Middle frontal gyrus (tissue), 1 donor: ENCODE measurements around the gene GALNT9.
"Not testable (repeated sequence)": the region's sequence is repeated elsewhere in the genome, so short reads cannot be mapped to it uniquely, and the experiment has no call there.

Source experiments
- DNase-seq: peaks from one replicate; pipeline ENCODE4 v3.0.0-alpha.2; 2015; ENCODE audit warnings: low spot score; ENCODE audit errors: extremely low spot score

The GALNT9 gene

DNA sequence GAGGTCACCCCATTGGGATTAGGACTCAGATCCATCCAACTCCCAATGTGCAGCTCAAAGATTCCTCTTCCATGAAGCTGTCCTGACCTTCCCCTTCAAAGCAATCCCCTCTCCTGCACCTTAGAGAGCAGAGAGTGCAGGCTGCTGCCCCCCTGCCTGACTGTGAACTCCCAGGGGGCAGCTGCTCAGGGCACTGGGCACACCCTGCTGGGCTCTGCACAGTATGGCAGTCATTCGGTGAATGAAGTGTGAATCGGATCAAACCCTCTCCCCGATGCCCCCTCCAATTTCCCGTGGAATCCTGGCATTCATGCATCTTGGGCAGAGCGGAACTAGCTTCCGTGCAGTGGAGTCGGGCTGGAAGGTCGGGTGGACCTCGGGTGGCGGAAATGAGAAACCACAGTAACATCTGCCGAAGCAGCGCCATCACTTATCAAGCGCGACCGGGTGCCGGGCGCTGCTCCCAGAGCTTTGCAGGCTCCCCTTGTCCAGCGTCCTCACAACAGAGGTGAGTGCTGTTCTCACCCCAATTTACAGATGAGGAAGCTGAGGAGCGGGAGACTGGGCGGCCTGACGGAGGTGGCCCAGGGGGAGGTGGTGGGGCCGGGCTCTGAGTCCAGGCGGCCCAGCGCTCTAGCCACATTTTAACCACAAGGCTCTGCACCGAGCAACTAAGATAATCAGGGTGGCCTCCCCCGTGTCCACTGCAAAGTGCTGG, 14.7 kb downstream of the GALNT9 start:
- no peak for DNase-seq

DNA sequence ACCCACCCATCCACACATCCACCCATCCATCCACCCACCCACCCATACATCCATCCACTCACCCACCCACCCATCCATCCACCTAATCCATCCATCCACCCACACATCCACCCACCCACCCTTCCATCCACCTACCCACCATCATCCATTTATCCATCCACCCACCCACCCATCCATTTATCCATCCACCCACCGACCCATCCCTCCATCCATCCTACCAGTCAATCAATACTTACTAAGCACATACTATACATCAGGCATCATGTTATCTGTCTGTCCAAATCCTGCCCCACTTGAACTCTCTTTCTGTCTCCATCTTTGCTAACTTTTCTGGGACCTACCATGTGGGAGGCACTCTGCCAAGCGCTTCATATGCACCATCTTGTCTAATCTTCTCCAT, 15.4 kb downstream of the GALNT9 start:
- DNase-seq = no peak

DNA sequence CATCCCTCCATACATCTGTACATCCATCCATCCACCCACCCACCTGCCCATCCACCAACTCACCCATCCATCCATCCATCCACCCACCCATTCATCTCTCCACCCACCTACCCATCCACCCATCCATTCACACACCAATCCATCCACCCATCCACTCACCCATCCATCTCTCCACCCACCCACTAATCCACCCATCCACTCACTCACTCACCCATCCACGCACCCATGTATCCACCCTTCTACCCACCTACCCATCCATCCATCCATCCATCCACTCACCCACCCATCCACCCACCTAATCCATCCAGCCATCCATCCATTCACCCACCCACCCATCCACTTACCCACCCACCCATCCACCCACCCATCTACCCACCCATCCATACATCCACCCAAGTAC, 16.2 kb downstream of the GALNT9 start:
- no peak for DNase-seq

DNA sequence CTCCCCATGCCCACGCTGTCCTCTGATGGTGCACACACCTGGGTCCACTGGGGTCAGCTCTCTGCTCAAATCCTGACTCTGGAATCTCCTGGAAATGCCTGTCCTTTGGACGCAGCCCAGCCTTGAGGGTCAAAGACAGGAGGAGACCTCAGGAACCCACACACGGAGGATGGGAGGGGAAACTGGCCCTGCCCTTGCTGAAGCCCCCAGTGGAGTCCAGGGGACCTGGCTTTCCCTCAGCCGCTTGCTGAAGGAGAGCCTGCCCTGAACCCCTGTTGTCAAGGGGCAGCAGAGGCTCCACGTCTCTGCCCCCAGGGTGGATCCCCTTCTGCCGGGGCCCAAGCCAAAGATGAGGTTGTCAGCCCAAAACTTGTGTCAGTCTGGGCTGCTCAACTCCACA, 16.9 kb downstream of the GALNT9 start:
- DNase-seq = no peak

DNA sequence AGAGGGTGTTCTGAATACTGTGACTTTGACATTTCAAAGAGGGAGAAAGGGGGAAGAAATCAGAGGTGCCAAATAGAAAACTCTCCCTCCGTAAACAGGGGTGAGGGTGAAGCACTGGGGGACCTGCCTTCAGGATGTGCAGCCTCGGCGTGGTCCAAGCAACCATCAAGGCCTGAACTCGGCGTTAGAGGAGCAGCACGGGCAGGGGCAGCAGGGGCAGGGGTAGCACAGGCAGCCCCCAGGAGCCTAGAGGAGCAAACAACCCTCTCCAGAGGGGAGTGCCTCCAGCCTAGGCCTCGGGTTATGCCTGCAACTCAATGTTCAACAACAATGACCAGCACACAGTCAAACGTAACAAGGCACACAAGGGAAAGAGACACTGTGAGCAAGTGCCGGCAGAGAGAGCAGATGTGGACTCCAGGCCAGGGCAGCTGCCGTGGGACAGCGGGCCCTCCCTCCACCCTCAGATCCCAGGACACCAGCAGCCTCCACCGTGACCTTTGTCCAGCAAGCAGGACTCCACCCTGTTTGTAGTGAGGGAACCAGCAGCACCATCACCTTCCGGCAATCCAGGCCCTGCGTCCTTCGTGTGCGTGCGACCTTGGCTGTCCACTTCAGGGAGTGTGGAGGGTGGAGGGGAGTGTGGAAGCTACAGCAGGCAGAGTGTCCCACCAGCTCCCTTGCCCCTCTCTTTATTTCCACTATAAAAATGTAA, 18.0 kb downstream of the GALNT9 start:
- DNase-seq = no peak

DNA sequence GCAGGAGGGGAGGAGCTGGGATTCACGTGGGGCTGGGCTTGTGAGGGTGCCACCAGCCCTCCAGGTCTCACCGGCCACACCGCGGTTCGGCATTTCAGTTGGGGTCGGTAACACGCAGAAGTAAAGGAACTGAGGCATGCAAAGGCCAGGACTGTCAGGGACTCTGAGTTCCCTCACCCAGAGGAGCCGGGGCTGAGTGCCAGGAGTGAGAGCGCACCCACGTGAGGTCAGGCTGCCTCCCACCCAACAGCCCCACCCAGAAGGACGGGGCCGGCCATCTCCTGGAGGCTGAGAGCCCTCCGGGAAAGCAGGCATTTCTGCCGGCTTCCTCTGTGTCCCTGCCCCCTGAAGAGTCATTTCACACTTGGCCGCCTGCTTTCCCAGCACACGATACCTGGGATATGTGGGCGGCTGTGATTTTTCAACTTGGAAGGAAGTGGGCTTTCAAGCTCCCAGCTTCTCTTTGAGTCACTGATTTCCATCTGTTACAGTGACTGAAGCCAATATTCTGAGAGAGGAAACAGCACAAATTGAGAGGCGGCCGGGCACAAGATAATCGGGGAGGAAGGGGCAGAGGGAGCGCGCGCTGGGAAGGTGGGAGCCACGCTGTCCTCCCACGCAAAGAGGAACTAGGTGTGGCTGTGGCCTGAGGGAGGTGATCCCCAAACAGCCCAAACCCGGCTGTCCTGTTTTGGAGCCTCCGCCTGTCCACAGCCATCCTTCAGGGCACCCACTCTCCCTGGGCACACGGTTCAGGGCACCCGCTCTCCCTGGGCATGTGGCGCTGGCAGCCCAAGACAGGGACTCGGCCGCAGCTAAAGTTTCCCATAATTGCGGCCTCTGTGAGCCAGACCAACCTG, 19.0 kb downstream of the GALNT9 start:
- DNase-seq = peak; percentile 62

DNA sequence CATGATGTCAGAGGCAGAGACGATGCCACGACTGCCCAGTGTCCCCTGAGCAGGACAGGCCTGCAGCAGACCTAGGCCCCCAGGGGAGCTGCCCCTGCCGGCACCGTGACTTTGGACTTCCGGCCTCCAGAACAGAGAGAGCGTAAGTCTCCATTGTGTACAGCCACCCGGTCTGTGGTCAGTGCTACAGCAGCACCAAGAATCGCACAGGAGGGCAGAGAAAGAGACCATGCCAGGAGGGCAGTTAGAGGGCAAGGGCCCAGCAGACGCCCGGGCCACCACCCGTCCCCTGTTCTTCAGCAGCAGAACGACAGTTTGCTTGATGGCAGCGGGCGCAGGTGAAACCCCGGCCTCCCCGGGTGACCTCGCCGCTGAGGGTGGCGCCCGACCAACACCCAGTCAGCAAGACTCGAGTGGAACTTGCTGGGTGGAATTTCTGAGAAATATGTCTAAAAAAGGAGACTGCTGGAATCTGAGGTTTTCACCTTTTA, 19.7 kb downstream of the GALNT9 start:
- DNase-seq = no peak

DNA sequence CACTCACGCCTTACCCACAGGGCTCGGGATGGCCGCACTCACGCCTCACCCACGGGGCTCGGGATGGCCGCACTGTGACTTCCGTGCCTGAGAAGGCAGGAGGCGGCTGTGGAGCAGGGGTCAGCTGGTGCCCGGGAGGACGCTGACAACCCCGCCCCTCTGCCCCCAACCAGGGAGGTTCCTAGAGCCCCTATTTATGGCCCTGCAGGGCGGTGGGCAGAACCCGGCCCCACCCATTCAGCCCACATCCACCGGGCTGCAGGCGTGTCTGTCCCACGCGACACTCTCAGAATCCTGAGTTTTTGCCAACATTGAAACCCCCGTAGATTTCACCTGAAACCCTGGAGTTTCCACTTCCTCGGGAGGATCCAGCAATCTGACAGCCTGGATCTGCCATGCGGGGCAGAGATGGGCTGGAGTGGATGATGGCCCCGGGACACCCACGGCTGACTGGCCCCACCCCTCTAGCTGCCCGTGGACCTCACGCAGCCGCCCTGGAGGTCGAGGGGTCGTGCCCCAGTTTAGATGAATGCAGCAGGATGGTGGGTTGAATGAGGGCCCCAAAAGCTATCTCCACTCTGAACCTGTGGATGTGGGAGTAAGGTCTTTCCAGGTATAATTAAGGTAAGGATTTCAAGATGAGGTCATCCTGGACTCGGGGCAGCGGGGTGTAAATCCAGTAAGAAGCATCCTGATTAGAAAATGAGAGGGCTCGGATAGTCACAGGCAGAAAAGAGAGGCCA, 20.4 kb downstream of the GALNT9 start:
- DNase-seq = no peak

DNA sequence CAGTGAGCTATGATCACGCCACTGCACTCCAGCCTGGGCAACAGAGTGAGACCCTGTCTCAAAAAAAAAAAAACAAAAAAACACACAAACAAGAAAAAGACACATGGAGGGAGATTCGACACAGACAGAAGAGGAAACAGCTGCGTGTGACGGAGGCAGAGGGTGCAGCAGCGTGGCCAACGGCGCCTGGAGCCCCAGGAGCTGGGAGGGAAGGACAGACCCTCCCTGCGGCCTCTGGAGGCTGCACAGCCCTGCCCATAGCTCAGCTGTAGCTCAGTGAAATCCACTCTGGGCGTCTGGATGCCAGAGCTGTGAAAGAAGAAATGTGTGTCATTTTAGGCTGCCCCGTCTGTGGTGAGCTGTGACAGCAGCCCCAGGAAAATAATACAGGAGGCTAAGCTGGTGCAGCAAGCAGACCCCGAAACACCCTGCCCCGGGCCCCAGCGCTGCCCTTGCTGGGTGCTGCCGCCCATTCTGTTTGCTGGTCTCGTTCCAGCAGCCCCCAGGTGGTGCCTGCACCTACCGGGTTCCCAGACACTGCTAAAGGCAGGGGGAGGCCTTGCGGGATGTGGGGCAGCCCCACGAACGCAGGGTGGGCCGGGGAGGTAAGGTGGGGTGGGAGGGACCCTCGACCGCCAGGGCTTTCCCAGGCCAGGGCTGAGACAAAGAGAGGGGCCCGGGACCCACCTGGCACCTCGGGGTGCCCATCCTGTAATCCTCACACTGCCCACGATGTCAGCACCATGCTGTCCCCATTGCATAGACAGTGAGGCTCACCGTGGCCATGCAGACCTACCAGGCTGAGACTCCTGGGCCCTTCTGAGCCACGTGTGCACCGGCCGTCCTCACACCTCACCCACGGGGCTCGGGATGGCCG, 21.2 kb downstream of the GALNT9 start:
- DNase-seq = no peak

DNA sequence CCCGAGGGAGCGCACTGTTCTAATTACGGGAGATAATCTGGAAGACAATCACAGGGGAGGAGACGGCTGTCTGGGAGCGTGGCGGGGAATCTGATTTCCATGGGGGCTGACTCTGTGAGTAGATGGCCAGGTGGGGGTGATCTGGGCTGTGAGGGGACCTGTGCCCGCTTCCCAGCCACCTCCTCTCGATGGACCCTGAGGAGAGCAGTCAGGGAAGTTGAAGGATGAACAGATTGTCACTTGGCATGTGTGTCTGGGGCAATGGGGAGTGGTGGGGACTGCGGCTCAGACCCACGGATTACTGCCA, 22.6 kb downstream of the GALNT9 start:
- DNase-seq = no peak

DNA sequence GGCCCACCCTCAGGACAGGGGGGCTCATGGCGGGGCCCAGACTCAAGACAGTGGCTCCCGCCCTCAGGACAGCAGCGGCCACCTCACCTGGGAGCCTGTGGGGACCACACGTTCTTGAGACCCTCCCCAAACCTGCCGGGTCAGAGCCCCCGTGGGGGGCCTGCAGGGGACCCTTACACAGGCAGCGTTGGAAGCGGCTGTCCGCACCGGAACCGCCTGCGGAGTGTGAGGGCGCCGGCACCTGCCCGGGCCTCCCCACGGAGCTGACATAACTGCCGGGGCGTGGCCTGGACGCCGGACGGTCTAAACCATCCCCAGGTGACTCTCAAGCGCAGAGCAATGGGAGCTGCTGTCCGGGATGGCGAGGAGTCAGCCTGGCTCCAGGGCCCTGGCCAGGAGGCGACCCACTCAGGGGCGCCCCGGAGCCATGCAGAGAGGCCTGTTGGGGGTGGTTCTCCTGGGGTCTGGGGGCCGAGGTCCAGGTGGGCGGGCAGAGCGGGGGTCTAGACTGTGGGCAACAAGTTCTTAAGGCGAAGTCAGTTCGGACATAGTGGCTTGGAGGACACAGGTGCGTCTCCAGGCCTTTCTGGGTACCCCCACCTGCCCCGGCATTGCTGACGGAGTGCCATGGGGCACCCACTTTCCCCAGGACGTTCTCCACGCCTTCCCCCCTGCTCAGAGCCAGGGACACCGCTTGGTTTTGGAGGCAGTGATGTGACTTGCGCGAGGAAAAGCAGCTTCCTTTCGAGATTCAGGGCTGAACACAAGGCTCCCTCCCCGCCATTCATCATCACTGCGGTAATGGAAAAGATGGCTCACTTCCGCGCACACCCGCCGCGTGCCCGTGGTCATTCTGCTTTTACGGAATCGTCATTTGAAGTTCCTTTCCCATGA, 23.2 kb downstream of the GALNT9 start:
- DNase-seq = no peak

DNA sequence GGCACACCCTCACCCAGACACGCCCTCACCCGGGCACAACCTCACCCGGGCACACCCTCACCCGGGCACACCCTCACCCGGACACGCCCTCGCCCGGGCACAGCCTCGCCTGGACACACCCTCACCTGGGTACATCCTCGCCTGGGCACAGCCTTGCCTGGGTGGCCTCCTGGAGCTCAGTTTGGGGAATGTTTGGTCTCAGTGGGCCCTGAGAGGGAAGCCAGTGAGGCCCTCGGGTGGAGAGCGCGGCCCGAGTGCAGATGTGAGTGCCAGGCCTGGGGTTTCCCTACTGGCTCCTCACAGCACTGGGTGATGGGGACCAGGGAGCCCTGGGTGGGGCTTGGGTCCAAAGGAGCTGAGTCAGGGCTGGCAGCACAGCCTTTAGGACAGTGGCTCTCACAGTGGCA, 23.8 kb downstream of the GALNT9 start:
- no peak for DNase-seq

DNA sequence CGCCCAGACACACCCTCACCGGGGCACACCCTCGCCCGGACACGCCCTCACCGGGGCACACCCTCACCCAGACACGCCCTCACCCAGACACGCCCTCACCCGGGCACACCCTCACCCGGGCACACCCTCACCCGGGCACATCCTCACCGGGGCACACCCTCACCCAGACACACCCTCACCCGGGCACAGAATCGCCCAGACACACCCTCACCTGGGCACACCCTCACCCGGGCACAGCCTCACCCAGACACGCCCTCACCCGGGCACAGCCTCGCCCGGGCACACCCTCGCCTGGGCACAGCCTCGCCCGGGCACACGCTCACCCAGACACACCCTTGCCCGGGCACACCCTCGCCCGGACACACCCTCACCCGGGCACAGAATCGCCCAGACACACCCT, 24.5 kb downstream of the GALNT9 start:
- DNase-seq = not testable (repeated sequence)

DNA sequence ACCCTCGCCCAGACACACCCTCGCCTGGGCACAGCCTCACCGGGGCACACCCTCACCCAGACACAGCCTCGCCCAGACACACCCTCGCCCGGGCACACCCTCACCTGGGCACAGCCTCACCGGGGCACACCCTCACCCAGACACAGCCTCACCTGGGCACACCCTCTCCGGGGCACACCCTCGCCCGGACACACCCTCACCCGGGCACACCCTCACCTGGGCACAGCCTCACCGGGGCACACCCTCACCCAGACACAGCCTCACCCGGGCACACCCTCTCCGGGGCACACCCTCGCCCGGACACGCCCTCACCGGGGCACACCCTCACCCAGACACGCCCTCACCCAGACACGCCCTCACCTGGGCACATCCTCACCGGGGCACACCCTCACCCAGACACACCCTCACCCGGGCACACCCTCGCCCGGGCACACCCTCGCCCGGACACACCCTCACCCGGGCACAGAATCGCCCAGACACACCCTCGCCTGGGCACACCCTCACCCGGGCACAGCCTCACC, 25.5 kb downstream of the GALNT9 start:
- DNase-seq = not testable (repeated sequence)

DNA sequence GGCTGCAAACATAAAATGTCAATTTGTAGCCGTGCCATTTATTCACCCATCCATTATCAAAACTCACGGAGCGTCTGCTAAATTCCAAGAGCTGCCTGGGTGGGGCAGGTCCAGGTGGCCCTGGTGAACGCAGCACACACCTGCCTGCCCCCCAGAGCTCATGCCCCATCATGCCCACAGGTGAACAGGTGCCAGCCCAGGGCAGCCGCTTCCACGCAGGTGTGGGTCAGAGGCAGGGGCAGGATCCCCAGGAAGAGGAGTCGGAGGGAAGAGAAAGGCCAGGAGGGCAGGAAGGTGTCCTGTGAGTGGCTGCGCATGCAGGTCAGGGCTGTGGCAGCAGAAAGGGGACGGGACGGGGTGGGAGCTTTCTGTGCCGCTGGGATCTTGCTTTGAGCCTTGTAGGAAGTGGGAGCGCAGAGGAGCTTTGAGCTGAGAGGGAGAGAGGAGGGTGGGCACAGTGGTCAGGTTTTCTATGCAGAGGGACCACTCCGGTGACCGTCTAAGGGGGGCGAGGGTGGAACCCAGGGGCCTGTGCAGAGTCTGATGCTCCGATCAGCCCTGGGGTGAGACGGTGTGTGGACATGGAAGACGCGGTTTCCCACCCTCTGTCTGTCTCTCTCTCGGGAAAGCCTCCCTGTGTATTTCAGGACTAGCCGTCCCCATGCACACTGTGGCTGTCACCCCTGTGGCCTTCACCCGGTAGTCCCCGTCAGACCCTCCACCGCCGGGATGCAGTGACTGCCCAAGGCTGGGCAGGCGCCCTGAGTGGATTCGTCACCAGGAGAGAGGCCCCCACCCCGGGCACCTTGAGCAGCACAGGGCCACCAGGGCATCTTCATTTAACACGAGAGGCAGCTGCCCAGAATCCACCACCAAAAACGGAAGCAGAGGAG, 26.7 kb downstream of the GALNT9 start:
- no peak for DNase-seq

DNA sequence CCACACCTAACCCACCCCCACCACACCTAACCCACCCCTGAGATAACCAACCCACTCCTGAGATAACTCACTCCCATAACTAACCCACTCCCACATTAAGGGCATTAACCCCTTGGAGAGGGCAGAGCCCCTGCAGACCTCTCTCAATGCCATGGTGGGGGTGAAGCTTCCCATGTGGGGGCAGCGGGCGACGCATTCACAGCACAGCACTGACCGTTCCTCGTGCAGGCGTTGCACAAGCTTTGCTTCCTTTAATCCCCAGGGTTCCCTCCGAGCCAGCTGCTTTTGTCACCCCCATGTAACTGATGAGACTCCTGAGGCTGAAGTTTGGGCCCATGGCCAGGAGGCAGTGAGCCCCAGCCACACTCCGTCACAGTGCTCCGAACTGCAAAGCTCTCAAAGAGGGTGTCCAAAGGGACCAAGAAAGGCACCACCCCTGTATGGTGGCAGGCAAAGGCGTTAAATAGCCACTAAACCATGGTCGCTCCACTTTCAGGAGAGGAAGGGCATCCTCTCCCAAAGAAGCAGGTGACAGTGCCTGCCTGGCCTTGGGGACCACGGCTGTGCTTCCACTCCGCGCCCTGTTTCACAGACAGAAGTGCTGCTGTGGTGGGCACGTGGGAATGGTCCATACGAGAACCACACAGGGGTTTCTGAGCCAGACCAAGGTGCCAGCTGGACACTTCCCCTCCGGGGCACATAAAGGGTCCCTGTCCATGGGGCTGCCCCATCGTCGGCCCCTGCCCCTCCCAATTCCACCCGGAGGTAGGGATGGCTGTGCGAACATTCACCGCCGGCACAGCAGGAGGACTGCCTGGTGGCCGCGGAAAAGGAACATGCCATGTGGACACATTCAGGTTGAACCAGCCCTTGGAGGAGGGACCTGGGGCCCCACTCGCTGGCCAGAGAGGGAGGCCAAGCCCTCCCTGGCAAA, 28.3 kb downstream of the GALNT9 start:
- no peak for DNase-seq

DNA sequence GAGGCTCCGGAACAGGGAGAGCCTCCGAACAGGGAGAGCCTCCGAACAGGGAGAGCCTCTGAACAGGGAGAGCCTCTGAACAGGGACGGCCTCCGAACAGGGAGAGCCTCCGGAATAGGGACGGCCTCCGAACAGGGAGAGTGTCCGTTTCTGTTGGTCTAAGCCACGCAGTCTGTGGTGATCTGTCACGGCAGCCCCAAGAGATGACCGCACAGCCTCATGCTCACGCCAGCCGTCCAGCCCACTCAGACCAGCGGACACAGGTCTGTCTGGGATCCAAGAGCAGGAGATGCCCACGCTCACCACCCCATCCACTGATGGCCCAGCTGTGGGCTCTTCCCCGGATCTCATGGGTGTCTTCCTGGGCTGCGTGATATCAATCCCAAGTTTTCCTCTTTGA, 33.3 kb downstream of the GALNT9 start:
- no peak for DNase-seq
